ENCODE results near the gene PELI2.

PELI2 gene

GRCh38 chr14:56247495-56248200 is 129.4 kb downstream of the PELI2 start:
- H3K4me3 ChIP-seq (ENCODE audit: low read depth, low read length): no peak overlapping the region
- TF ChIP-seq ZNF530 (tag by site-specific recombination; IDR thresholded peaks at IDR 0.05; ENCODE audit: low read depth) (no peak), ZSCAN23 (tag by site-specific recombination; IDR thresholded peaks at IDR 0.05) (no peak), REPIN1 (tag by site-specific recombination; IDR thresholded peaks at IDR 0.05; ENCODE audit: low read depth) (no peak), ZNF658 (tag by site-specific recombination; IDR thresholded peaks at IDR 0.05) (no peak), ZBTB7A (tag by site-specific recombination; IDR thresholded peaks at IDR 0.05; ENCODE audit: low read depth) (no peak), ZNF302 (tag by site-specific recombination; IDR thresholded peaks at IDR 0.05; ENCODE audit: low read depth) (no peak), ZNF148 (tag by site-specific recombination; IDR thresholded peaks at IDR 0.05; ENCODE audit: borderline replicate concordance) (no peak), SP3 (tag by site-specific recombination; IDR thresholded peaks at IDR 0.05) (no peak), ZNF449 (tag by site-specific recombination; IDR thresholded peaks at IDR 0.05) (no peak), ZSCAN5A (tag by site-specific recombination; IDR thresholded peaks at IDR 0.05) (no peak), ZNF324 (tag by site-specific recombination; IDR thresholded peaks at IDR 0.05) (no peak), OSR2 (tag by site-specific recombination; IDR thresholded peaks at IDR 0.05) (no peak), ZNF146 (tag by site-specific recombination; IDR thresholded peaks at IDR 0.05) (no peak), HOXD13 (CRISPR knock-in tag; IDR thresholded peaks at IDR 0.05; ENCODE audit: borderline replicate concordance) (no peak), ZNF747 (tag by site-specific recombination; IDR thresholded peaks at IDR 0.05) (no peak), ZNF76 (tag by site-specific recombination; IDR thresholded peaks at IDR 0.05; ENCODE audit: borderline replicate concordance, low read depth) (no peak), ZNF488 (tag by site-specific recombination; IDR thresholded peaks at IDR 0.05) (no peak)
- H3K4me1 ChIP-seq (ENCODE audit: control insufficient read depth, insufficient read depth, low read length): no peaks in the 10 kb centered on the region
- no peak overlapping the region for H3K27ac ChIP-seq (ENCODE audit: extremely low read depth, low read depth, low read length)
- H3K9me3 ChIP-seq (ENCODE audit: control insufficient read depth, insufficient read depth, low read depth, low read length): no peaks in the 10 kb centered on the region
- ChIA-PET CTCF (interaction anchor here (0.6 to 1.1 kb wide), 2 partner anchors 320 to 565 kb away, joined by 3 read pairs; no protein-coding TSS in a partner anchor), POLR2A (no interaction called here)
- no peaks in the 10 kb centered on the region for H3K36me3 ChIP-seq (ENCODE audit: control insufficient read depth in 2 of 2, insufficient read depth in 1 of 2, low read length in 2 of 2)

- ChIA-PET CTCF (interaction anchor here (1.1 kb wide), 1 partner anchor 321 kb away, joined by 3 read pairs; no protein-coding TSS in a partner anchor), POLR2A (no interaction called here)
- Histone ChIP-seq H3K27ac (ENCODE audit: extremely low read depth, low read depth, low read length) (no peak overlapping the region), H3K36me3 (ENCODE audit: control insufficient read depth in 2 of 2, insufficient read depth in 1 of 2, low read length in 2 of 2) (no peaks in the 10 kb centered on the region), H3K4me3 (ENCODE audit: low read depth, low read length) (no peak overlapping the region), H3K4me1 (ENCODE audit: control insufficient read depth, insufficient read depth, low read length) (no peaks in the 10 kb centered on the region), H3K9me3 (ENCODE audit: control insufficient read depth, insufficient read depth, low read depth, low read length) (no peaks in the 10 kb centered on the region)
- TF ChIP-seq ZNF701 (tag by site-specific recombination; IDR thresholded peaks at IDR 0.05) (no peak), PRDM4 (tag by site-specific recombination; IDR thresholded peaks at IDR 0.05) (no peak), ZNF239 (tag by site-specific recombination; IDR thresholded peaks at IDR 0.05) (no peak)
These were observed 130.2 kb downstream of the PELI2 start for GRCh38 chr14:56248442-56248841.
